ENCODE measurements around the gene P2RY11.

GRCh38 chr19:10146142-10146541, 34.6 kb downstream of the P2RY11 start:
- TF ChIP-seq CTCF (IDR thresholded peaks at IDR 0.05; ENCODE audit: low read depth, low read length, missing input control), result no peak
- no peak for TF ChIP-seq ATF3 (IDR thresholded peaks at IDR 0.05)
- no peak for TF ChIP-seq HNF4G (IDR thresholded peaks at IDR 0.05)
- TF ChIP-seq HNF4A (conservative IDR thresholded peaks at IDR 0.05), result no peak
- TF ChIP-seq JUND (IDR thresholded peaks at IDR 0.05), result no peak
- TF ChIP-seq GABPA (IDR thresholded peaks at IDR 0.05 in 1 of 2, conservative IDR thresholded peaks at IDR 0.05 in 1 of 2), result no peak
- no peak for TF ChIP-seq TAF1 (conservative IDR thresholded peaks at IDR 0.05)
- TF ChIP-seq RAD21 (IDR thresholded peaks at IDR 0.05), result no peak
- no peak for TF ChIP-seq YY1 (IDR thresholded peaks at IDR 0.05)
- no peak for TF ChIP-seq REST (IDR thresholded peaks at IDR 0.05)

All from liver (tissue), 3 donors.